SK-N-SH (cell line): ENCODE data around the gene FBXL7.

ENCODE experiments used
- CHD2 ChIP-seq: fragments of 150-350 bp; IDR thresholded peaks from 2 replicates; pipeline ENCODE4 v1.6.1; 2018; ENCODE audit warnings: low read length; ENCODE audit not compliant: partially characterized antibody
- CTCF ChIP-seq: fragments of 200-600 bp; sonication (generic); IDR thresholded peaks from 2 replicates; pipeline ENCODE4 v1.6.1; 2017; ENCODE audit warnings: antibody characterized with exemption, mild to moderate bottlenecking, moderate library complexity
- EP300 ChIP-seq, 2 experiments: IDR thresholded peaks; 2 replicates each; pipeline versions ENCODE4 v1.4.0 to v1.6.1; 2012; ENCODE audit warnings: borderline replicate concordance in 1 of 2, low read depth in 1 of 2, low read length in 1 of 2
- EZH2phosphoT487 ChIP-seq: fragments of 200-600 bp; sonication (generic); IDR thresholded peaks from 2 replicates; pipeline ENCODE4 v1.6.1; 2017; ENCODE audit warnings: low read depth, mixed run types, mild to moderate bottlenecking, antibody characterized with exemption, moderate library complexity, borderline replicate concordance
- GABPA ChIP-seq: IDR thresholded peaks from 2 replicates; pipeline ENCODE4 v1.4.0; 2012; ENCODE audit warnings: low read depth, mild to moderate bottlenecking
- MXI1 ChIP-seq: IDR thresholded peaks from 2 replicates; pipeline ENCODE4 v1.6.1; 2012; ENCODE audit warnings: mild to moderate bottlenecking, low read depth, low read length, improper control_type of control experiment
- NFIC ChIP-seq: IDR thresholded peaks from 2 replicates; pipeline ENCODE4 v1.4.0; 2012; ENCODE audit warnings: borderline replicate concordance
- POLR2AphosphoS5 ChIP-seq: IDR thresholded peaks from 2 replicates; pipeline ENCODE4 v1.6.1; 2012; ENCODE audit warnings: low read depth, low read length
- RFX5 ChIP-seq: IDR thresholded peaks from 2 replicates; pipeline ENCODE4 v1.6.1; 2012; ENCODE audit warnings: mild to moderate bottlenecking, improper control_type of control experiment, low read length
- RXRA ChIP-seq: IDR thresholded peaks from 2 replicates; pipeline ENCODE4 v1.4.0; 2012; ENCODE audit warnings: low read depth, mild to moderate bottlenecking, borderline replicate concordance
- TAF1 ChIP-seq: IDR thresholded peaks from 2 replicates; pipeline ENCODE4 v1.6.1; 2012; ENCODE audit warnings: low read depth, mild to moderate bottlenecking, low read length, moderate library complexity, borderline replicate concordance
- TCF12 ChIP-seq: IDR thresholded peaks from 2 replicates; pipeline ENCODE4 v1.4.0; 2012
- USF2 ChIP-seq: fragments of 150-350 bp; IDR thresholded peaks from 2 replicates; pipeline ENCODE4 v1.6.1; 2017; ENCODE audit warnings: antibody characterized with exemption, low read length, low read depth, borderline replicate concordance
- YY1 ChIP-seq: IDR thresholded peaks from 2 replicates; pipeline ENCODE4 v1.4.0; 2012; ENCODE audit warnings: low read depth, mild to moderate bottlenecking

GRCh38 chr5:15506146-15506545 lies 6.2 kb downstream of the FBXL7 start:
- no peak for TF ChIP-seq CTCF
- no peak for TF ChIP-seq MXI1
- no peak for TF ChIP-seq RXRA
- no peak for TF ChIP-seq RFX5
- TF ChIP-seq USF2: no peak
- no peak for TF ChIP-seq GABPA
- no peak for TF ChIP-seq POLR2AphosphoS5
- no peak for TF ChIP-seq EZH2phosphoT487
- TF ChIP-seq NFIC: no peak
- TF ChIP-seq CHD2: no peak
- no peak for TF ChIP-seq YY1
- TF ChIP-seq TCF12: no peak
- TF ChIP-seq TAF1: no peak
- no peak for TF ChIP-seq EP300 (IDR thresholded peaks at IDR 0.05; ENCODE audit: borderline replicate concordance in 1 of 2, low read depth in 1 of 2, low read length in 1 of 2)
